ENCODE results near the gene HIBADH.

GRCh38 chr7:27693794-27694193, 31.1 kb upstream of the HIBADH start:
- TF ChIP-seq MTA2 (IDR thresholded peaks at IDR 0.05; ENCODE audit: low read depth), result no peak
- TF ChIP-seq RBFOX2 (IDR thresholded peaks at IDR 0.05; ENCODE audit: low read depth, low read length), result no peak
- TF ChIP-seq, protein P1, sequence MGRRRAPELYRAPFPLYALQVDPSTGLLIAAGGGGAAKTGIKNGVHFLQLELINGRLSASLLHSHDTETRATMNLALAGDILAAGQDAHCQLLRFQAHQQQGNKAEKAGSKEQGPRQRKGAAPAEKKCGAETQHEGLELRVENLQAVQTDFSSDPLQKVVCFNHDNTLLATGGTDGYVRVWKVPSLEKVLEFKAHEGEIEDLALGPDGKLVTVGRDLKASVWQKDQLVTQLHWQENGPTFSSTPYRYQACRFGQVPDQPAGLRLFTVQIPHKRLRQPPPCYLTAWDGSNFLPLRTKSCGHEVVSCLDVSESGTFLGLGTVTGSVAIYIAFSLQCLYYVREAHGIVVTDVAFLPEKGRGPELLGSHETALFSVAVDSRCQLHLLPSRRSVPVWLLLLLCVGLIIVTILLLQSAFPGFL (CRISPR knock-in tag; IDR thresholded peaks at IDR 0.05), result no peak
- no peak for TF ChIP-seq MAZ (CRISPR knock-in tag; conservative IDR thresholded peaks at IDR 0.05 in 1 of 2, IDR thresholded peaks at IDR 0.05 in 1 of 2)
- TF ChIP-seq CBX2 (IDR thresholded peaks at IDR 0.05; ENCODE audit: insufficient read depth, low read length, poor library complexity, severe bottlenecking), result no peak
- TF ChIP-seq, protein P2, sequence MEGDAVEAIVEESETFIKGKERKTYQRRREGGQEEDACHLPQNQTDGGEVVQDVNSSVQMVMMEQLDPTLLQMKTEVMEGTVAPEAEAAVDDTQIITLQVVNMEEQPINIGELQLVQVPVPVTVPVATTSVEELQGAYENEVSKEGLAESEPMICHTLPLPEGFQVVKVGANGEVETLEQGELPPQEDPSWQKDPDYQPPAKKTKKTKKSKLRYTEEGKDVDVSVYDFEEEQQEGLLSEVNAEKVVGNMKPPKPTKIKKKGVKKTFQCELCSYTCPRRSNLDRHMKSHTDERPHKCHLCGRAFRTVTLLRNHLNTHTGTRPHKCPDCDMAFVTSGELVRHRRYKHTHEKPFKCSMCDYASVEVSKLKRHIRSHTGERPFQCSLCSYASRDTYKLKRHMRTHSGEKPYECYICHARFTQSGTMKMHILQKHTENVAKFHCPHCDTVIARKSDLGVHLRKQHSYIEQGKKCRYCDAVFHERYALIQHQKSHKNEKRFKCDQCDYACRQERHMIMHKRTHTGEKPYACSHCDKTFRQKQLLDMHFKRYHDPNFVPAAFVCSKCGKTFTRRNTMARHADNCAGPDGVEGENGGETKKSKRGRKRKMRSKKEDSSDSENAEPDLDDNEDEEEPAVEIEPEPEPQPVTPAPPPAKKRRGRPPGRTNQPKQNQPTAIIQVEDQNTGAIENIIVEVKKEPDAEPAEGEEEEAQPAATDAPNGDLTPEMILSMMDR (IDR thresholded peaks at IDR 0.05 in 2 of 3, conservative IDR thresholded peaks at IDR 0.05 in 1 of 3; ENCODE audit: insufficient read depth in 2 of 3, low read depth in 1 of 3, low read length in 3 of 3), result no peak
- TF ChIP-seq FOXA1 (IDR thresholded peaks at IDR 0.05; ENCODE audit: borderline replicate concordance), result no peak
